Glutamatergic neuron (in vitro differentiated cells): Measurements from ENCODE around the gene CAMK1D. TPM values are rescaled to one million over a fixed set of nuclear protein-coding genes. Genes with fewer than 3 reads are reported as not detected.

Experiments
- DNase-seq: peaks from one replicate; pipeline ENCODE4 v3.0.0; 2022
- H3K27ac Mint-ChIP-seq: one replicate; pipeline ENCODE4 v1.8.0; 2020; ENCODE audit warnings: mild to moderate bottlenecking, mixed read lengths, inconsistent platforms; ENCODE audit not compliant: unreplicated experiment
- H3K27me3 Mint-ChIP-seq: one replicate; pipeline ENCODE4 v1.8.0; 2020; ENCODE audit warnings: mild to moderate bottlenecking, moderate library complexity, mixed read lengths, inconsistent platforms; ENCODE audit not compliant: unreplicated experiment
- H3K36me3 Mint-ChIP-seq: one replicate; pipeline ENCODE4 v1.8.0; 2020; ENCODE audit warnings: mild to moderate bottlenecking, mixed read lengths, inconsistent platforms; ENCODE audit not compliant: unreplicated experiment
- H3K4me1 Mint-ChIP-seq: one replicate; pipeline ENCODE4 v1.8.0; 2020; ENCODE audit warnings: mild to moderate bottlenecking, low read depth, mixed read lengths, inconsistent platforms; ENCODE audit not compliant: unreplicated experiment
- H3K4me3 Mint-ChIP-seq: one replicate; pipeline ENCODE4 v1.8.0; 2020; ENCODE audit warnings: mild to moderate bottlenecking, mixed read lengths, inconsistent platforms; ENCODE audit not compliant: unreplicated experiment
- H3K9me3 Mint-ChIP-seq: one replicate; pipeline ENCODE4 v1.8.0; 2020; ENCODE audit warnings: mild to moderate bottlenecking, moderate library complexity, mixed read lengths, inconsistent platforms; ENCODE audit not compliant: unreplicated experiment
- total RNA-seq: library from RNA; stranded (reverse); fragmentation: NEBNext Ultra II Directional; extraction: Animal tissue kit (Norgen Biotek cat#: 25700); gene quantifications from one replicate; pipeline ENCODE4 v1.2.1, GENCODE V29; 2021; ENCODE audit not compliant: unreplicated experiment
- TF ChIP-seq, protein P1 (sequence below): fragments of 200-600 bp; sonication (generic); IDR thresholded peaks from one replicate; pipeline ENCODE4 v1.5.0; 2021; ENCODE audit not compliant: partially characterized antibody, unreplicated experiment

CAMK1D gene
- total RNA-seq, 1 donor from 2014 or later: 29.8 TPM

GRCh38 chr10:12603766-12604470 is 254.6 kb downstream of the CAMK1D start:
- Mint-ChIP-seq H3K4me1 (no peaks in the 10 kb centered on the region), H3K4me3 (no peak overlapping the region)

DNA sequence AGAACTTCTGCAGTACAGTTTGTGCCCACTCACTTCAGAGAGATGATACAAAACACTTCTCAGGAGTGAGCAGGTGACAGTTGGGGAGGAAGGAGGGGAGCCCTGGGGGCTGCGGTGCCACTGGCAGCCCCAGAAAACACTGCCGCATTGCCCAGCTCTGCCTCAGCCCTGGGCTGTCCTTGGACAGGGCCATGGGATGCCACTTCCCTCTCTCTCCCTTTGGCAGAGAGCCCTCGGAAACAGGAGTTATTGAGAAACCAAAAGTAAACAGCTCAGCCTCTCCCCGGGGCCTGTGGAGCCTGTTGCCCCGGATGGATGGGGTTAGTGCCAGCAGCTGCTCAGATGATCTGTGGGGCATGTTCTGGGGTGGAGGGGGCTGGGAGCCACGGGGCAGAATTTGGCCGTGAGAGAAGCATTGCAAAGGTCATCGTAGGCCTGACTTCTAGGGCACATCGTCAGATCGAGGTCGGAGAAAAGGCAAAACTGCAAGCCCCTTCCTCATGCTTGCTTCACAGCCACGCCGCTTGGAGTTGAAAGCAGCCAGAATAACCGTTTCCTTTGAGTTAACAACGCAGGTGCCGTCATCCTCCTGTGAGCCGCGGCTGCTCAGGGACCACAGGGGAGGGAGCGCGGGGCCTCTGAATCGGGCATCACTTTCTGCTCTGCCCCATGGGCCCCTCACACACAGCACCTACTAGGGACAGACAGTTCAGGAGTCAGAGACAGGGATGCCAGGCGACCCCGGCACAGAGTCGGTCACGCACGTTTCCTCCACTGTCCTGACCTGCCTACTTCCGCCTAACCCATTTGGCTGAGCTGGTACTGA is 256.4 kb downstream of the CAMK1D start:
- Mint-ChIP-seq H3K4me1 (peaks cover 2% of the 10 kb centered on the region), H3K9me3 (peaks cover 1% of the 10 kb centered on the region), H3K27ac (no peak overlapping the region), H3K4me3 (no peak overlapping the region), H3K36me3 (peaks cover 5% of the 10 kb centered on the region), H3K27me3 (peaks cover 3% of the 10 kb centered on the region)
- DNase-seq: no peak
- TF ChIP-seq, protein P1, sequence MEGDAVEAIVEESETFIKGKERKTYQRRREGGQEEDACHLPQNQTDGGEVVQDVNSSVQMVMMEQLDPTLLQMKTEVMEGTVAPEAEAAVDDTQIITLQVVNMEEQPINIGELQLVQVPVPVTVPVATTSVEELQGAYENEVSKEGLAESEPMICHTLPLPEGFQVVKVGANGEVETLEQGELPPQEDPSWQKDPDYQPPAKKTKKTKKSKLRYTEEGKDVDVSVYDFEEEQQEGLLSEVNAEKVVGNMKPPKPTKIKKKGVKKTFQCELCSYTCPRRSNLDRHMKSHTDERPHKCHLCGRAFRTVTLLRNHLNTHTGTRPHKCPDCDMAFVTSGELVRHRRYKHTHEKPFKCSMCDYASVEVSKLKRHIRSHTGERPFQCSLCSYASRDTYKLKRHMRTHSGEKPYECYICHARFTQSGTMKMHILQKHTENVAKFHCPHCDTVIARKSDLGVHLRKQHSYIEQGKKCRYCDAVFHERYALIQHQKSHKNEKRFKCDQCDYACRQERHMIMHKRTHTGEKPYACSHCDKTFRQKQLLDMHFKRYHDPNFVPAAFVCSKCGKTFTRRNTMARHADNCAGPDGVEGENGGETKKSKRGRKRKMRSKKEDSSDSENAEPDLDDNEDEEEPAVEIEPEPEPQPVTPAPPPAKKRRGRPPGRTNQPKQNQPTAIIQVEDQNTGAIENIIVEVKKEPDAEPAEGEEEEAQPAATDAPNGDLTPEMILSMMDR: no peak

More at GRCh38 chr10:12603766-12604470, 254.6 kb downstream of the CAMK1D start:
- no peak for DNase-seq
- H3K9me3 Mint-ChIP-seq: peaks cover 1% of the 10 kb centered on the region
- H3K27ac Mint-ChIP-seq: no peak overlapping the region
- TF ChIP-seq, protein P1: no peak
- peaks cover 1% of the 10 kb centered on the region for H3K27me3 Mint-ChIP-seq
- H3K36me3 Mint-ChIP-seq: peaks cover 10% of the 10 kb centered on the region

GRCh38 chr10:12606461-12606860 is 257.1 kb downstream of the CAMK1D start:
- TF ChIP-seq, protein P1: no peak
- Mint-ChIP-seq H3K27ac (no peak overlapping the region), H3K27me3 (peaks cover 3% of the 10 kb centered on the region)

GRCh38 chr10:12608761-12609160 is 259.4 kb downstream of the CAMK1D start:
- peaks cover 3% of the 10 kb centered on the region for H3K27me3 Mint-ChIP-seq
- peaks cover 5% of the 10 kb centered on the region for H3K36me3 Mint-ChIP-seq
- DNase-seq: no peak
- H3K27ac Mint-ChIP-seq: no peak overlapping the region
- TF ChIP-seq, protein P1: no peak
- peaks cover 2% of the 10 kb centered on the region for H3K4me1 Mint-ChIP-seq
- no peak overlapping the region for H3K4me3 Mint-ChIP-seq
- H3K9me3 Mint-ChIP-seq: peaks cover 1% of the 10 kb centered on the region

More at GRCh38 chr10:12606461-12606860, 257.1 kb downstream of the CAMK1D start:
- peaks cover 2% of the 10 kb centered on the region for H3K4me1 Mint-ChIP-seq
- no peak for DNase-seq
- H3K36me3 Mint-ChIP-seq: peaks cover 5% of the 10 kb centered on the region
- peaks cover 1% of the 10 kb centered on the region for H3K9me3 Mint-ChIP-seq
- no peak overlapping the region for H3K4me3 Mint-ChIP-seq
